Kidney (tissue), 14 donors: Measurements from ENCODE around the gene NKAIN2. TPM values are rescaled to one million over a fixed set of nuclear protein-coding genes. Genes with fewer than 3 reads are reported as not detected.

Source experiments
- DNase-seq, 5 donors: peaks; one replicate each; pipeline ENCODE4 v3.0.0-alpha.2; 2013 to 2020
- FAIRE-seq: peaks from 2 replicates; lab custom pipeline; 2012; peaks lifted over from hg19 to GRCh38; lab: Jason Lieb, UNC
- H3K27ac ChIP-seq, 2 donors: one replicate each; pipeline ENCODE4 v1.7.0; 2013; ENCODE audit warnings: low read depth in 2 of 2, low read length in 2 of 2, inconsistent platforms in 1 of 2
- H3K27me3 ChIP-seq: one replicate; pipeline ENCODE4 v1.7.1; 2013; ENCODE audit warnings: low read length, inconsistent platforms; ENCODE audit not compliant: control insufficient read depth, insufficient read depth
- H3K36me3 ChIP-seq, 3 donors: one replicate each; pipeline versions ENCODE4 v1.7.0 to v1.7.1; 2013; ENCODE audit warnings: low read length in 3 of 3, control low read depth in 1 of 3, inconsistent platforms in 1 of 3; ENCODE audit not compliant: insufficient read depth in 3 of 3, control insufficient read depth in 2 of 3
- H3K4me1 ChIP-seq, 3 donors: one replicate each; pipeline versions ENCODE4 v1.7.0 to v1.7.1; 2013; ENCODE audit warnings: low read length in 3 of 3, inconsistent platforms in 1 of 3, low read depth in 1 of 3; ENCODE audit not compliant: control insufficient read depth in 2 of 3, insufficient read depth in 2 of 3
- H3K4me3 ChIP-seq, 3 donors: one replicate each; pipeline versions ENCODE4 v1.7.0 to v1.8.1; 2013; ENCODE audit warnings: low read length in 3 of 3, control low read depth in 1 of 3, inconsistent platforms in 1 of 3
- H3K9ac ChIP-seq, 3 donors: one replicate each; pipeline versions ENCODE4 v1.7.0 to v1.7.1; 2013; ENCODE audit warnings: low read length in 3 of 3, control low read depth in 1 of 3, inconsistent platforms in 1 of 3
- H3K9me3 ChIP-seq, 3 donors: one replicate each; pipeline versions ENCODE4 v1.7.0 to v1.7.1; 2013; ENCODE audit warnings: low read length in 3 of 3, control low read depth in 1 of 3, inconsistent platforms in 1 of 3; ENCODE audit not compliant: control insufficient read depth in 2 of 3, insufficient read depth in 1 of 3
- CTCF ChIP-seq: IDR thresholded peaks from 3 replicates; pipeline ENCODE4 v1.5.1; 2012; ENCODE audit warnings: mild to moderate bottlenecking, moderate library complexity, borderline replicate concordance; ENCODE audit not compliant: insufficient read depth; ENCODE audit errors: extremely low read depth
- intact Hi-C: fragments of 100-400 bp; cut with DNase I; formaldehyde crosslinking; loops from one replicate; pipeline ENCODE4 v1.11.1; 2022
- polyA plus RNA-seq: library from polyadenylated mRNA; stranded (reverse); fragments of 350-450 nt; fragmentation: Illumina TruSeq; extraction: RNeasy Lipid Tissue Mini Kit (QIAGEN cat#74804); gene quantifications from one replicate; pipeline ENCODE4 v1.2.3, GENCODE V29; 2014; ENCODE audit warnings: low read depth, low replicate concordance; ENCODE audit not compliant: insufficient read depth
- total RNA-seq: library from RNA; stranded (reverse); fragmentation: NEBNext Ultra II Directional; extraction: Animal tissue kit (Norgen Biotek cat#: 25700); gene quantifications from one replicate; pipeline ENCODE4 v1.2.1, GENCODE V29; 2021
- donor health status: control.
- donor health status: control.
- donor health status: control.
- donor health status: control.
- donor health status: control.
- donor health status: DM: yes; HTN: yes; CAD: no.
- donor health status: Normal renal cell carcinoma (clear cell type).

NKAIN2 gene
- total and polyA plus RNA-seq, 2 donors from 2014 or later, result 0.39 to 1.8 TPM

- H3K4me3 ChIP-seq, result no peak overlapping the region
- H3K4me1 ChIP-seq, result no peaks in the 10 kb centered on the region
- DNase-seq (no peak), FAIRE-seq (no peak)
- H3K27me3 ChIP-seq, result no peaks in the 10 kb centered on the region
- no peak for TF ChIP-seq CTCF
- H3K9me3 ChIP-seq, result no peaks in the 10 kb centered on the region
- no peaks in the 10 kb centered on the region for H3K36me3 ChIP-seq
- intact Hi-C loops, result no loop called here
- H3K27ac ChIP-seq, result no peak overlapping the region
- no peak overlapping the region for H3K9ac ChIP-seq
Measured at GRCh38 chr6:124668028-124668427, 864.4 kb downstream of the NKAIN2 start.

GRCh38 chr6:124669713-124670480, 866.2 kb downstream of the NKAIN2 start:
- FAIRE-seq, result no peak

GRCh38 chr6:124670801-124671200, 867.1 kb downstream of the NKAIN2 start:
- intact Hi-C loops, result no loop called here
- no peak for FAIRE-seq
- peaks cover 0 to under 1% (median 0%) of the 10 kb centered on the region in 3 donors for H3K9me3 ChIP-seq
- no peak for TF ChIP-seq CTCF
- H3K4me1 ChIP-seq, result no peaks in the 10 kb centered on the region
- H3K4me3 ChIP-seq, result no peak overlapping the region
- H3K27ac ChIP-seq, result no peak overlapping the region
- no peaks in the 10 kb centered on the region for H3K27me3 ChIP-seq
- no peak overlapping the region for H3K9ac ChIP-seq
- H3K36me3 ChIP-seq, result no peaks in the 10 kb centered on the region
- DNase-seq, result no peak

More at GRCh38 chr6:124669713-124670480, 866.2 kb downstream of the NKAIN2 start:
- Histone ChIP-seq H3K4me1 (no peaks in the 10 kb centered on the region), H3K36me3 (no peaks in the 10 kb centered on the region), H3K9me3 (no peaks in the 10 kb centered on the region), H3K9ac (no peak overlapping the region), H3K4me3 (no peak overlapping the region), H3K27ac (no peak overlapping the region), H3K27me3 (no peaks in the 10 kb centered on the region)
- intact Hi-C loops, result no loop called here
- TF ChIP-seq CTCF, result no peak
- DNase-seq, result no peak
